CD14-positive monocyte (primary cell): ENCODE data around the gene MAST4. TPM values are rescaled to one million over a fixed set of nuclear protein-coding genes. Genes with fewer than 3 reads are reported as not detected.

ENCODE experiments used
- DNase-seq, 3 donors: peaks; one replicate each; pipeline ENCODE4 v3.0.0-alpha.2; 2011 to 2022
- H2AFZ ChIP-seq: 2 replicates; pipeline ENCODE4 v1.6.0; 2012; ENCODE audit warnings: mild to moderate bottlenecking, low read depth, low read length, inconsistent platforms; ENCODE audit not compliant: insufficient read depth, poor library complexity, severe bottlenecking
- H3K27ac ChIP-seq, 2 donors: 1 replicate in 1 of 2; 2 replicates in 1 of 2; pipeline ENCODE4 v1.5.1; 2012 to 2013; ENCODE audit warnings: low read length in 2 of 2, control low read depth in 1 of 2, inconsistent platforms in 1 of 2, low read depth in 1 of 2, mild to moderate bottlenecking in 1 of 2
- H3K27me3 ChIP-seq, 2 donors: one replicate each; pipeline versions ENCODE4 v1.6.0 to v1.6.1; 2011 to 2013; ENCODE audit warnings: low read length in 2 of 2; ENCODE audit not compliant: control insufficient read depth in 2 of 2, insufficient read depth in 2 of 2
- H3K36me3 ChIP-seq, 2 donors: replicated peaks in 1 of 2; 1 replicate in 1 of 2; 2 replicates in 1 of 2; pipeline versions ENCODE4 v1.5.1 to v1.6.1; 2012 to 2013; ENCODE audit warnings: low read length in 2 of 2, control low read depth in 1 of 2, inconsistent platforms in 1 of 2, mild to moderate bottlenecking in 1 of 2; ENCODE audit not compliant: insufficient read depth in 2 of 2, control insufficient read depth in 1 of 2
- H3K4me1 ChIP-seq, 2 donors: 1 replicate in 1 of 2; 2 replicates in 1 of 2; pipeline versions ENCODE4 v1.5.1 to v1.6.1; 2012 to 2013; ENCODE audit warnings: low read length in 2 of 2, control low read depth in 1 of 2, inconsistent platforms in 1 of 2, mild to moderate bottlenecking in 1 of 2, moderate library complexity in 1 of 2; ENCODE audit not compliant: insufficient read depth in 2 of 2, control insufficient read depth in 1 of 2
- H3K4me2 ChIP-seq: replicated peaks from 2 replicates; pipeline ENCODE3; 2012; ENCODE audit warnings: low read length, moderate library complexity, mild to moderate bottlenecking; ENCODE audit not compliant: poor library complexity, severe bottlenecking; ENCODE audit errors: extremely low read depth
- H3K4me3 ChIP-seq, 3 experiments: fragments of 200-600 bp in 1 of 3; sonication (generic) in 1 of 3; replicated peaks in 1 of 3; 1 replicate in 2 of 3; 2 replicates in 1 of 3; pipeline ENCODE4 v1.5.1; 2011 to 2013; ENCODE audit warnings: low read length in 3 of 3, mild to moderate bottlenecking in 3 of 3, control low read depth in 2 of 3, low read depth in 2 of 3, inconsistent platforms in 1 of 3, moderate library complexity in 1 of 3
- H3K79me2 ChIP-seq: 2 replicates; pipeline ENCODE4 v1.6.0; 2012; ENCODE audit warnings: mild to moderate bottlenecking, control low read depth, inconsistent platforms, low read length, moderate library complexity; ENCODE audit not compliant: insufficient read depth
- H3K9ac ChIP-seq: 2 replicates; pipeline ENCODE4 v1.6.0; 2017; ENCODE audit warnings: low read length, mild to moderate bottlenecking; ENCODE audit not compliant: insufficient read depth, poor library complexity, severe bottlenecking
- H3K9me3 ChIP-seq, 2 donors: replicated peaks in 1 of 2; 1 replicate in 1 of 2; 2 replicates in 1 of 2; pipeline versions ENCODE4 v1.5.1 to v1.6.1; 2012 to 2013; ENCODE audit warnings: low read length in 2 of 2, control low read depth in 1 of 2; ENCODE audit not compliant: control insufficient read depth in 1 of 2, insufficient read depth in 1 of 2
- H4K20me1 ChIP-seq: 2 replicates; pipeline ENCODE4 v1.6.0; 2012; ENCODE audit warnings: mild to moderate bottlenecking, low read length, control low read depth, moderate library complexity; ENCODE audit not compliant: insufficient read depth
- H3K27ac Mint-ChIP-seq, 7 donors: one replicate each; pipeline ENCODE4 v1.8.0; 2020; ENCODE audit warnings: mild to moderate bottlenecking in 7 of 7, mixed read lengths in 7 of 7, moderate library complexity in 6 of 7, inconsistent platforms in 2 of 7
- H3K27me3 Mint-ChIP-seq, 3 donors: one replicate each; pipeline ENCODE4 v1.8.0; 2021 to 2022; ENCODE audit warnings: low read depth in 3 of 3, mild to moderate bottlenecking in 3 of 3, mixed read lengths in 3 of 3, moderate library complexity in 3 of 3, inconsistent platforms in 1 of 3
- H3K36me3 Mint-ChIP-seq, 2 donors: one replicate each; pipeline ENCODE4 v1.8.0; 2020; ENCODE audit warnings: mixed read lengths in 2 of 2, inconsistent platforms in 1 of 2, mild to moderate bottlenecking in 1 of 2
- H3K4me1 Mint-ChIP-seq: one replicate; pipeline ENCODE4 v1.8.0; 2020; ENCODE audit warnings: mild to moderate bottlenecking, mixed read lengths
- H3K4me3 Mint-ChIP-seq, 2 donors: one replicate each; pipeline ENCODE4 v1.8.0; 2020; ENCODE audit warnings: mild to moderate bottlenecking in 2 of 2, mixed read lengths in 2 of 2, moderate library complexity in 1 of 2
- H3K9me3 Mint-ChIP-seq, 7 donors: one replicate each; pipeline ENCODE4 v1.8.0; 2020 to 2022; ENCODE audit warnings: mixed read lengths in 7 of 7, mild to moderate bottlenecking in 6 of 7, moderate library complexity in 6 of 7, inconsistent platforms in 2 of 7
- CTCF ChIP-seq: fragments of 200-600 bp; IDR thresholded peaks from one replicate; pipeline ENCODE4 v1.8.0; 2022; ENCODE audit warnings: antibody characterized with exemption, mild to moderate bottlenecking
- WGBS: methylation state at CpG from one replicate; pipeline ENCODE4 v1.1.5; 2013; ENCODE audit warnings: missing lambda C conversion rate; ENCODE audit not compliant: insufficient coverage; 5-methylcytosine and 5-hydroxymethylcytosine counted together
- intact Hi-C, 2 donors: fragments of 100-400 bp; cut with micrococcal nuclease; formaldehyde crosslinking; loops; one replicate each; pipeline versions ENCODE4 v1.15.0 to v1.15.1; 2023
- polyA plus RNA-seq, 3 donors: library from polyadenylated mRNA; depleted of rRNA in 1 of 3; unstranded in 2 of 3; stranded (reverse) in 1 of 3; fragments of 300-500 nt in 2 of 3; fragments of >200 nt in 1 of 3; fragmentation: Illumina TruSeq in 2 of 3; gene quantifications; 1 replicate in 2 of 3; 2 replicates in 1 of 3; pipeline ENCODE4 v1.2.3, GENCODE V29; 2012 to 2021

MAST4 gene
- polyA plus RNA-seq, 3 donors = 0.03 to 0.24 TPM; not detected in 1

GRCh38 chr5:67013719-67014118 lies 417.5 kb downstream of the MAST4 start:
- H3K9me3 ChIP-seq = no peaks in the 10 kb centered on the region
- no peaks in the 10 kb centered on the region for H3K36me3 ChIP-seq
- Mint-ChIP-seq H3K36me3 (no peaks in the 10 kb centered on the region), H3K27ac (no peak overlapping the region), H3K4me3 (no peak overlapping the region), H3K27me3 (peaks cover 1 to 2% (median 2%) of the 10 kb centered on the region in 3 donors), H3K4me1 (peaks cover 18% of the 10 kb centered on the region), H3K9me3 (no peaks in the 10 kb centered on the region)
- no peak for TF ChIP-seq CTCF
- H4K20me1 ChIP-seq = no peaks in the 10 kb centered on the region
- no peaks in the 10 kb centered on the region for H3K79me2 ChIP-seq
- peaks cover 10 to 17% of the 10 kb centered on the region in 2 donors for H3K4me1 ChIP-seq
- H3K27me3 ChIP-seq = no peaks in the 10 kb centered on the region
- intact Hi-C loops = no loop called here
- H3K4me2 ChIP-seq = no peak overlapping the region
- no peak overlapping the region for H2AFZ ChIP-seq
- H3K9ac ChIP-seq = no peak overlapping the region
- no peak overlapping the region for H3K4me3 ChIP-seq
- H3K27ac ChIP-seq = no peak overlapping the region
- DNase-seq = no peak
- WGBS = no CpG with 5 or more reads among the region's 1 CpG

DNA sequence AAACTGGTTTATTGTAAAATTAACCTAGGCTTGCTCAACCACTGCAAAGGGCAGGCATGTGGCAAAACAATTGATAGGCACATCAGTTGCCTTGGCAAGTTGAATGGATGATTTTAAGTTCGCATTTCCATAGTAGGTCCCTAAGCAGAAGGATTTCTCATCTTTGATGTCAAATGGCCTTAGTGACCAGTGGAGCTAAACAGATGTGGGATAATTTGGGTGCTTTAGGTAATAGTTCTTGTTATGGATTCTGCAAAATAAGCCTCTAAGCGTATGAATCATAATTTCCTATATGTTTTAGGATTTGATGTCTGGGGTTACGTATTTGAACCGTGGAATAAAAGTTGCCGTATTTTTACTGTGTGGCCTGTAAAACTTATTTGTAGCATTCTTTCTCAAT lies 418.0 kb downstream of the MAST4 start:
- H3K27ac Mint-ChIP-seq = peak overlapping the region in 1 of 7 donors; percentile 28
- WGBS = 100% methylated on average over 1 of the region's 5 CpGs
- Histone ChIP-seq H3K27ac (no peak overlapping the region), H3K79me2 (no peaks in the 10 kb centered on the region), H3K4me3 (no peak overlapping the region), H3K36me3 (no peaks in the 10 kb centered on the region), H3K9ac (no peak overlapping the region), H3K9me3 (no peaks in the 10 kb centered on the region), H3K27me3 (no peaks in the 10 kb centered on the region), H2AFZ (no peak overlapping the region), H3K4me1 (peaks cover 10 to 17% of the 10 kb centered on the region in 2 donors), H4K20me1 (no peaks in the 10 kb centered on the region), H3K4me2 (no peak overlapping the region)
- no peaks in the 10 kb centered on the region for H3K9me3 Mint-ChIP-seq
- H3K27me3 Mint-ChIP-seq = peaks cover 1 to 2% (median 2%) of the 10 kb centered on the region in 3 donors
- peaks cover 19% of the 10 kb centered on the region for H3K4me1 Mint-ChIP-seq
- no peak overlapping the region for H3K4me3 Mint-ChIP-seq
- DNase-seq = no peak
- intact Hi-C loops = no loop called here
- H3K36me3 Mint-ChIP-seq = no peaks in the 10 kb centered on the region
- no peak for TF ChIP-seq CTCF
